GM21576 (cell line): ENCODE data around the gene DEPDC1.
A peak's percentile ranks its signal among the peaks of the same experiment; 100 is the strongest.
"Not testable (repeated sequence)": the region's sequence is repeated elsewhere in the genome, so short reads cannot be mapped to it uniquely, and the experiment has no call there.

Experiments used
- ATAC-seq: cut with Tn5 transposase; IDR thresholded peaks from one replicate; pipeline ENCODE4 v1.9.1; 2021; ENCODE audit warnings: mild to moderate bottlenecking, moderate library complexity; ENCODE audit not compliant: unreplicated experiment

Gene DEPDC1

GRCh38 chr1:68496680-68497357 is at the start of gene DEPDC1:
Gene DEPDC1, minus strand, starts transcription at chr1:68497082. Its CDS starts 83 bp downstream, at chr1:68496999.
- ATAC-seq = peak; percentile 95

GRCh38 chr1:68544651-68545050 is 47.8 kb upstream of the DEPDC1 start:
- ATAC-seq = no peak

GRCh38 chr1:68542586-68542985 is 45.7 kb upstream of the DEPDC1 start:
- no peak for ATAC-seq

- ATAC-seq = no peak
Measured at GRCh38 chr1:68538941-68539340, 42.1 kb upstream of the DEPDC1 start.

- no peak for ATAC-seq
Measured at GRCh38 chr1:68528243-68528642, 31.4 kb upstream of the DEPDC1 start.

GRCh38 chr1:68525781-68526180 is 28.9 kb upstream of the DEPDC1 start:
- ATAC-seq = no peak

- no peak for ATAC-seq
Measured at GRCh38 chr1:68521286-68521685, 24.4 kb upstream of the DEPDC1 start.

GRCh38 chr1:68516066-68516465 is 19.2 kb upstream of the DEPDC1 start:
- ATAC-seq = no peak

- no peak for ATAC-seq
Measured at GRCh38 chr1:68511254-68511653, 14.4 kb upstream of the DEPDC1 start.

GRCh38 chr1:68506386-68506785 is 9.5 kb upstream of the DEPDC1 start:
- ATAC-seq = no peak

- ATAC-seq = no peak
Measured at GRCh38 chr1:68503085-68503484, 6.2 kb upstream of the DEPDC1 start.

- peak; percentile 3 for ATAC-seq
Measured at GRCh38 chr1:68497358-68497698, 446 bp upstream of the DEPDC1 start.

GRCh38 chr1:68495968-68496679 is 758 bp downstream of the DEPDC1 start:
- ATAC-seq = peak; percentile 27

GRCh38 chr1:68495532-68495931 is 1.4 kb downstream of the DEPDC1 start:
- no peak for ATAC-seq

- ATAC-seq = no peak
Measured at GRCh38 chr1:68493193-68493592, 3.7 kb downstream of the DEPDC1 start.

GRCh38 chr1:68492255-68492654 is 4.6 kb downstream of the DEPDC1 start:
- ATAC-seq = not testable (repeated sequence)

GRCh38 chr1:68490046-68490651 is 6.7 kb downstream of the DEPDC1 start:
- ATAC-seq = no peak

GRCh38 chr1:68485431-68486022 is 11.4 kb downstream of the DEPDC1 start:
- no peak for ATAC-seq

- no peak for ATAC-seq
Measured at GRCh38 chr1:68484618-68485017, 12.3 kb downstream of the DEPDC1 start.

GRCh38 chr1:68481041-68481440 is 15.8 kb downstream of the DEPDC1 start:
- ATAC-seq = no peak

GRCh38 chr1:68479501-68479900 is 17.4 kb downstream of the DEPDC1 start:
- no peak for ATAC-seq

- no peak for ATAC-seq
Measured at GRCh38 chr1:68478662-68479061, 18.2 kb downstream of the DEPDC1 start.
